Neutrophil (primary cell): ENCODE results near the gene OSER1.

Source experiments
- H3K27ac ChIP-seq: fragments of 200-600 bp; sonication (generic); 2 replicates; pipeline ENCODE4 v1.5.1; 2016; ENCODE audit warnings: mild to moderate bottlenecking, moderate library complexity
- H3K27me3 ChIP-seq: fragments of 200-600 bp; sonication (generic); 2 replicates; pipeline ENCODE4 v1.6.0; 2016; ENCODE audit warnings: mild to moderate bottlenecking
- H3K36me3 ChIP-seq: fragments of 200-600 bp; sonication (generic); 2 replicates; pipeline ENCODE4 v1.5.1; 2017
- H3K4me1 ChIP-seq, 2 experiments: fragments of 200-600 bp in 1 of 2; sonication (generic) in 1 of 2; 1 replicate in 1 of 2; 2 replicates in 1 of 2; pipeline versions ENCODE4 v1.5.1 to v1.6.1; 2013 to 2016; ENCODE audit warnings: low read depth in 1 of 2, low read length in 1 of 2, mild to moderate bottlenecking in 1 of 2, moderate library complexity in 1 of 2; ENCODE audit not compliant: control insufficient read depth in 1 of 2, insufficient read depth in 1 of 2
- H3K4me3 ChIP-seq, 2 experiments: fragments of 200-600 bp in 1 of 2; sonication (generic) in 1 of 2; 1 replicate in 1 of 2; 2 replicates in 1 of 2; pipeline ENCODE4 v1.5.1; 2013 to 2016; ENCODE audit warnings: low read depth in 1 of 2, low read length in 1 of 2, mild to moderate bottlenecking in 1 of 2, moderate library complexity in 1 of 2
- H3K9me3 ChIP-seq: fragments of 200-600 bp; sonication (generic); 2 replicates; pipeline ENCODE4 v1.5.1; 2016
- CTCF ChIP-seq: fragments of 200-600 bp; sonication (generic); IDR thresholded peaks from 2 replicates; pipeline ENCODE4 v1.5.1; 2016; ENCODE audit warnings: antibody characterized with exemption

OSER1 gene

GRCh38 chr20:44153636-44154043, 56.9 kb downstream of the OSER1 start:
- H3K4me1 ChIP-seq: no peaks in the 10 kb centered on the region
- H3K27me3 ChIP-seq: peaks cover 59% of the 10 kb centered on the region
- H3K27ac ChIP-seq: no peak overlapping the region
- no peaks in the 10 kb centered on the region for H3K9me3 ChIP-seq
- TF ChIP-seq CTCF: no peak
- no peak overlapping the region for H3K4me3 ChIP-seq
- no peaks in the 10 kb centered on the region for H3K36me3 ChIP-seq

GRCh38 chr20:44151621-44152416, 58.8 kb downstream of the OSER1 start:
- H3K27me3 ChIP-seq: peaks cover 41% of the 10 kb centered on the region
- H3K27ac ChIP-seq: no peak overlapping the region
- H3K4me3 ChIP-seq: no peak overlapping the region
- no peak for TF ChIP-seq CTCF
- H3K9me3 ChIP-seq: no peaks in the 10 kb centered on the region
- no peaks in the 10 kb centered on the region for H3K4me1 ChIP-seq
- H3K36me3 ChIP-seq: no peaks in the 10 kb centered on the region

GRCh38 chr20:44146272-44146671, 64.3 kb downstream of the OSER1 start:
- H3K4me1 ChIP-seq: no peaks in the 10 kb centered on the region
- no peak for TF ChIP-seq CTCF
- no peak overlapping the region for H3K27ac ChIP-seq
- no peaks in the 10 kb centered on the region for H3K9me3 ChIP-seq
- no peaks in the 10 kb centered on the region for H3K36me3 ChIP-seq
- no peak overlapping the region for H3K4me3 ChIP-seq
- H3K27me3 ChIP-seq: peaks cover 4% of the 10 kb centered on the region
